Adrenal gland (tissue), 5 donors: ENCODE measurements around the gene SPATA16.

Source experiments
- CTCF ChIP-seq, 6 experiments: fragments of 450-650 bp in 4 of 6; fragments of 200-600 bp in 2 of 6; sonication (generic) in 1 of 6; IDR thresholded peaks; 1 replicate in 5 of 6; 2 replicates in 1 of 6; pipeline versions ENCODE4 v1.5.1 to v1.8.0; 2016 to 2021; ENCODE audit warnings: antibody characterized with exemption in 6 of 6, mild to moderate bottlenecking in 2 of 6, moderate library complexity in 1 of 6
- POLR2A ChIP-seq, 2 donors: fragments of 450-650 bp; IDR thresholded peaks; one replicate each; pipeline ENCODE4 v1.6.1; 2017; ENCODE audit warnings: antibody characterized with exemption in 2 of 2, mild to moderate bottlenecking in 2 of 2, moderate library complexity in 1 of 2
- donor health status: DM: no; HTN: no; CAD: no.

DNA sequence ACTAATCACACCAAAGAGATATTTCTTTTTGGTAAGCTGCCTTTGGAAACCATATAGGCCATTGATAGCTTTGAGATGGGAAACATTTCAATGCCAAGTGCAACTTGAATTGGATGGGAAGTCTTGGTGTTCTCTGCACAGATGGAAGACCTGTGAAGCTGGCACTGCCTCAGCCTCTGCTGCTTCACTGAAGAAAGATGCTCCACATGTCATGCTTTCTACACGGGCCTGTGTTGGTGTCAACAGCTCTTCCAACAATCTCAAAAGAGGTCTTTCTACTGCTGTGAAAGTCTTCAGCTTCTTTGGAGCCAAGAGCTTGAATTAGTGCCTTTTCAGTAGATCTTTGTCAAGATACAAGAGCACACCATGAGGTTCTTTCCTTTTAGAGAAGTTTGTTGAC lies 169.0 kb downstream of the SPATA16 start:
- TF ChIP-seq POLR2A (IDR thresholded peaks at IDR 0.05), result no peak
- TF ChIP-seq CTCF (IDR thresholded peaks at IDR 0.05), result no peak
